GM23338 (cell line): ENCODE data around the gene NUMB. TPM values are rescaled to one million over a fixed set of nuclear protein-coding genes. Genes with fewer than 3 reads are reported as not detected.

Experiments
- ATAC-seq: fragments of 200-7000 bp; cut with Tn5 transposase; 3 replicates; pipeline ENCODE4 v1.9.1; 2020
- DNase-seq: peaks from one replicate; pipeline ENCODE4 v3.0.0-alpha.2; 2015; ENCODE audit warnings: low spot score
- H2AFZ ChIP-seq: fragments of 200-600 bp; sonication (generic); 2 replicates; pipeline ENCODE4 v1.8.0; 2016; ENCODE audit warnings: antibody characterized with exemption, mild to moderate bottlenecking, moderate library complexity
- H3F3A ChIP-seq: fragments of 200-600 bp; sonication (generic); replicated peaks from 2 replicates; pipeline ENCODE4 v1.8.0; 2017; ENCODE audit warnings: antibody characterized with exemption, mixed run types, low read depth
- H3K27ac ChIP-seq: fragments of 200-600 bp; sonication (generic); 2 replicates; pipeline ENCODE4 v1.6.1; 2016; ENCODE audit warnings: low read depth
- H3K27me3 ChIP-seq: fragments of 200-600 bp; sonication (generic); 2 replicates; pipeline ENCODE4 v1.8.0; 2016; ENCODE audit warnings: mild to moderate bottlenecking, mixed run types, moderate library complexity; ENCODE audit not compliant: insufficient read depth
- H3K36me3 ChIP-seq: fragments of 200-600 bp; sonication (generic); 2 replicates; pipeline ENCODE4 v1.8.0; 2016; ENCODE audit warnings: mild to moderate bottlenecking; ENCODE audit not compliant: insufficient read depth
- H3K4me1 ChIP-seq: fragments of 200-600 bp; sonication (generic); 2 replicates; pipeline ENCODE4 v1.8.0; 2016; ENCODE audit warnings: mild to moderate bottlenecking, moderate library complexity; ENCODE audit not compliant: insufficient read depth
- H3K4me2 ChIP-seq: fragments of 200-600 bp; sonication (generic); 2 replicates; pipeline ENCODE4 v1.7.1; 2017; ENCODE audit warnings: mixed run types
- H3K4me3 ChIP-seq: fragments of 200-600 bp; sonication (generic); 2 replicates; pipeline ENCODE4 v1.6.1; 2016; ENCODE audit warnings: mixed run types
- H3K79me2 ChIP-seq: fragments of 200-600 bp; sonication (generic); replicated peaks from 2 replicates; pipeline ENCODE4 v1.8.0; 2017; ENCODE audit warnings: mild to moderate bottlenecking; ENCODE audit not compliant: insufficient read depth
- H3K9me2 ChIP-seq: fragments of 200-600 bp; sonication (generic); 2 replicates; pipeline ENCODE4 v1.8.0; 2017; ENCODE audit not compliant: insufficient read depth
- H4K20me1 ChIP-seq: fragments of 200-600 bp; sonication (generic); replicated peaks from 2 replicates; pipeline ENCODE4 v1.8.0; 2017; ENCODE audit warnings: mild to moderate bottlenecking; ENCODE audit not compliant: insufficient read depth
- H3K27ac Mint-ChIP-seq: 2 replicates; pipeline ENCODE4 v1.8.0; 2020; ENCODE audit warnings: inconsistent platforms, mild to moderate bottlenecking, moderate library complexity, mixed read lengths
- H3K27me3 Mint-ChIP-seq: 3 replicates; pipeline ENCODE4 v1.8.0; 2022; ENCODE audit warnings: low read depth, mild to moderate bottlenecking, moderate library complexity, mixed read lengths, inconsistent platforms; ENCODE audit not compliant: insufficient read depth, poor library complexity
- H3K36me3 Mint-ChIP-seq: 3 replicates; pipeline ENCODE4 v1.8.0; 2021; ENCODE audit warnings: low read depth, mild to moderate bottlenecking, inconsistent platforms, moderate library complexity, mixed read lengths
- H3K4me1 Mint-ChIP-seq: 3 replicates; pipeline ENCODE4 v1.8.0; 2020; ENCODE audit warnings: mild to moderate bottlenecking, inconsistent platforms, mixed read lengths
- H3K4me3 Mint-ChIP-seq: 3 replicates; pipeline ENCODE4 v1.8.0; 2021; ENCODE audit warnings: moderate library complexity, mild to moderate bottlenecking, inconsistent platforms, mixed read lengths
- H3K9me3 Mint-ChIP-seq: 3 replicates; pipeline ENCODE4 v1.8.0; 2020; ENCODE audit warnings: moderate library complexity, mild to moderate bottlenecking, inconsistent platforms, mixed read lengths
- CREB1 ChIP-seq: fragments of 250-450 bp; sonication (Bioruptor Pico); IDR thresholded peaks from 2 replicates; pipeline ENCODE4 v1.5.0; 2020; ENCODE audit warnings: low read depth, mild to moderate bottlenecking, moderate library complexity
- EZH2 ChIP-seq: fragments of 200-600 bp; sonication (generic); IDR thresholded peaks from one replicate; pipeline ENCODE4 v1.8.0; 2017; ENCODE audit warnings: antibody characterized with exemption, mild to moderate bottlenecking, low read depth; ENCODE audit not compliant: unreplicated experiment
- EZH2phosphoT487 ChIP-seq: fragments of 200-600 bp; sonication (generic); IDR thresholded peaks from one replicate; pipeline ENCODE4 v1.8.1; 2018; ENCODE audit warnings: antibody characterized with exemption; ENCODE audit not compliant: unreplicated experiment
- JUNB ChIP-seq: IDR thresholded peaks from one replicate; pipeline ENCODE4 v1.6.1; 2016; ENCODE audit warnings: antibody characterized with exemption; ENCODE audit not compliant: unreplicated experiment
- POLR2AphosphoS5 ChIP-seq: IDR thresholded peaks from 2 replicates; pipeline ENCODE4 v1.6.1; 2016; ENCODE audit warnings: antibody characterized with exemption, low read depth
- STAT1 ChIP-seq: IDR thresholded peaks from one replicate; pipeline ENCODE4 v1.6.1; 2016; ENCODE audit warnings: antibody characterized with exemption; ENCODE audit not compliant: unreplicated experiment
- ZNF114 ChIP-seq: fragments of 250-450 bp; sonication (Bioruptor Pico); IDR thresholded peaks from 2 replicates; pipeline ENCODE4 v1.5.0; 2020; ENCODE audit warnings: mild to moderate bottlenecking, moderate library complexity
- ZNF331 ChIP-seq: fragments of 250-450 bp; sonication (Bioruptor Pico); IDR thresholded peaks from 2 replicates; pipeline ENCODE4 v1.5.0; 2020; ENCODE audit warnings: low read depth, mild to moderate bottlenecking, moderate library complexity
- polyA plus RNA-seq: library from polyadenylated mRNA; unstranded; fragments of >200 nt; fragmentation: Nextera tagmentation; extraction: Ambion mirVana; gene quantifications from 2 replicates; pipeline ENCODE4 v1.2.1, GENCODE V29; 2016
- total RNA-seq: library from RNA; depleted of rRNA; stranded (reverse); fragments of >200 nt; shearing (Covaris generic); gene quantifications from 2 replicates; pipeline ENCODE4 v1.2.3, GENCODE V29; 2014
- TF ChIP-seq, protein P1 (sequence below), 2 experiments: fragments of 200-600 bp in 1 of 2; sonication (generic) in 1 of 2; conservative IDR thresholded peaks; 2 replicates each; pipeline versions ENCODE4 v1.5.1 to v1.6.1; 2016 to 2017; ENCODE audit warnings: antibody characterized with exemption in 2 of 2, low read depth in 2 of 2, mild to moderate bottlenecking in 2 of 2, moderate library complexity in 1 of 2
- TF ChIP-seq, protein P2 (sequence below): IDR thresholded peaks from one replicate; pipeline ENCODE4 v1.6.1; 2018; ENCODE audit warnings: antibody characterized with exemption; ENCODE audit not compliant: unreplicated experiment
- TF ChIP-seq, protein P3 (sequence below): IDR thresholded peaks from 2 replicates; pipeline ENCODE4 v1.6.1; 2016; ENCODE audit warnings: antibody characterized with exemption

The NUMB gene
- total and polyA plus RNA-seq, 2 experiments from 2014 or later, result 32.1 to 36.7 TPM

DNA sequence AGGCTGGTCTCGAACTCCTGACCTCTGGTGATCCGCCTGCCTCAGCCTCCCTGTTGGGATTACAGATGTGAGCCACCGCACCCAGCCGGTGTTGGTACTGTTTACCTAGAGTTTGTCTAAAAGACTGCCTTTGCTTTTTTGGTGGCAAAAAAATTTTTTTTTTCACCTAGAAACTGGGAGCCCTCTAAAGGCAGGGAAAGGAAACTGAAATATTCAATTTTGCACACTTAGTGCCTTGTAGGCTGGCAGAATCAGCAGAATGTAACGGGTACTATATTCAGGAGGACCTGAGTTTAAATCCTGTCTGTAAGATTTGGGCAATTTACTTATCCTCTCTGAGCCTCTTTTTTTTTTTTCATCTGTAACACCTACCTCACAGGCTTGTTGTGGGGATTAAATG lies 177.4 kb downstream of the NUMB start:
- Histone ChIP-seq H4K20me1 (0 out of 2 replicates have a peak, but pooled peaks cover 3% of the 10 kb centered on the region), H3K4me2 (no peak overlapping the region), H3K27ac (no peak overlapping the region), H3K27me3 (no peaks in the 10 kb centered on the region), H3K4me1 (peaks cover 34% of the 10 kb centered on the region), H3K4me3 (no peak overlapping the region), H3K36me3 (0 out of 2 replicates have a peak, but pooled peaks cover 4% of the 10 kb centered on the region), H3F3A (0 out of 2 replicates have a peak, but pooled peaks cover 5% of the 10 kb centered on the region), H2AFZ (no peak overlapping the region), H3K9me2 (no peaks in the 10 kb centered on the region), H3K79me2 (no peaks in the 10 kb centered on the region)
- Mint-ChIP-seq H3K9me3 (no peaks in the 10 kb centered on the region), H3K27me3 (no peaks in the 10 kb centered on the region), H3K4me3 (no peak overlapping the region), H3K36me3 (peaks cover 41% of the 10 kb centered on the region), H3K27ac (no peak overlapping the region), H3K4me1 (peaks cover 34% of the 10 kb centered on the region)
- ATAC-seq (no peak), DNase-seq (no peak)
- TF ChIP-seq, protein P1, sequence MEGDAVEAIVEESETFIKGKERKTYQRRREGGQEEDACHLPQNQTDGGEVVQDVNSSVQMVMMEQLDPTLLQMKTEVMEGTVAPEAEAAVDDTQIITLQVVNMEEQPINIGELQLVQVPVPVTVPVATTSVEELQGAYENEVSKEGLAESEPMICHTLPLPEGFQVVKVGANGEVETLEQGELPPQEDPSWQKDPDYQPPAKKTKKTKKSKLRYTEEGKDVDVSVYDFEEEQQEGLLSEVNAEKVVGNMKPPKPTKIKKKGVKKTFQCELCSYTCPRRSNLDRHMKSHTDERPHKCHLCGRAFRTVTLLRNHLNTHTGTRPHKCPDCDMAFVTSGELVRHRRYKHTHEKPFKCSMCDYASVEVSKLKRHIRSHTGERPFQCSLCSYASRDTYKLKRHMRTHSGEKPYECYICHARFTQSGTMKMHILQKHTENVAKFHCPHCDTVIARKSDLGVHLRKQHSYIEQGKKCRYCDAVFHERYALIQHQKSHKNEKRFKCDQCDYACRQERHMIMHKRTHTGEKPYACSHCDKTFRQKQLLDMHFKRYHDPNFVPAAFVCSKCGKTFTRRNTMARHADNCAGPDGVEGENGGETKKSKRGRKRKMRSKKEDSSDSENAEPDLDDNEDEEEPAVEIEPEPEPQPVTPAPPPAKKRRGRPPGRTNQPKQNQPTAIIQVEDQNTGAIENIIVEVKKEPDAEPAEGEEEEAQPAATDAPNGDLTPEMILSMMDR (conservative IDR thresholded peaks at IDR 0.05; ENCODE audit: low read depth in 2 of 2), result 0 out of 4 replicates have a peak, but pooled peaks of 1 of the 2 experiments have one; percentile 14
- TF ChIP-seq POLR2AphosphoS5, result no peak

DNA sequence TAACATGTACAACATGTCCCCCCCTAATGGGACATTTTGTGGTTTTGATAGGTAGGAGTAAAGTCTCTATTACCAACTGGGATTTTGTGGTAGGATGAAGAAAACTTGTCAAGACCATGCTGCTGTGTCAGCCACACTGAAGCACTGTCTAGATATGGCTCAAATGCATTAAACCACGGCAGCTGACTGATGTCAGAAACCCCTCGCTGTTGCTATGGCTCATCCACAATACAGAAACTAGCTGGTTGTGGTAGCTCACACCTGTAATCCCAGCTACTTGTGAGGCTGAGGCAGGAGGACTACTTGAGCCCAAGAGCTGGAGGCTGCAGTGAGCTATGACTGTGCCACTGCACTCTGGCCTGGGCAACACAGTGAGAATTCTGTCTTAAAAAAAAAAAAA lies 181.0 kb downstream of the NUMB start:
- H3K36me3 Mint-ChIP-seq, result peaks cover 39% of the 10 kb centered on the region
- Histone ChIP-seq H3K27ac (no peak overlapping the region), H3K9me2 (no peaks in the 10 kb centered on the region), H3K4me1 (0 out of 2 replicates have a peak, but pooled peaks cover 6% of the 10 kb centered on the region), H3K4me2 (no peak overlapping the region), H2AFZ (no peak overlapping the region), H3K36me3 (0 out of 2 replicates have a peak, but pooled peaks cover 9% of the 10 kb centered on the region), H3K27me3 (no peaks in the 10 kb centered on the region), H4K20me1 (peaks cover 8% of the 10 kb centered on the region; the same call in 1 of the 2 replicates), H3K79me2 (no peaks in the 10 kb centered on the region), H3K4me3 (no peak overlapping the region), H3F3A (peaks cover 8% of the 10 kb centered on the region; the same call in 1 of the 2 replicates)
- no peaks in the 10 kb centered on the region for H3K9me3 Mint-ChIP-seq
- no peak for DNase-seq
- ATAC-seq, result no peak
- H3K27ac Mint-ChIP-seq, result no peak overlapping the region
- peaks cover 16% of the 10 kb centered on the region for H3K4me1 Mint-ChIP-seq
- no peak overlapping the region for H3K4me3 Mint-ChIP-seq
- H3K27me3 Mint-ChIP-seq, result no peaks in the 10 kb centered on the region
- TF ChIP-seq EZH2phosphoT487 (no peak), JUNB (no peak), CREB1 (no peak), ZNF114 (CRISPR knock-in tag) (no peak), ZNF331 (CRISPR knock-in tag) (no peak), STAT1 (no peak), EZH2 (no peak), POLR2AphosphoS5 (no peak)
- TF ChIP-seq, protein P2, sequence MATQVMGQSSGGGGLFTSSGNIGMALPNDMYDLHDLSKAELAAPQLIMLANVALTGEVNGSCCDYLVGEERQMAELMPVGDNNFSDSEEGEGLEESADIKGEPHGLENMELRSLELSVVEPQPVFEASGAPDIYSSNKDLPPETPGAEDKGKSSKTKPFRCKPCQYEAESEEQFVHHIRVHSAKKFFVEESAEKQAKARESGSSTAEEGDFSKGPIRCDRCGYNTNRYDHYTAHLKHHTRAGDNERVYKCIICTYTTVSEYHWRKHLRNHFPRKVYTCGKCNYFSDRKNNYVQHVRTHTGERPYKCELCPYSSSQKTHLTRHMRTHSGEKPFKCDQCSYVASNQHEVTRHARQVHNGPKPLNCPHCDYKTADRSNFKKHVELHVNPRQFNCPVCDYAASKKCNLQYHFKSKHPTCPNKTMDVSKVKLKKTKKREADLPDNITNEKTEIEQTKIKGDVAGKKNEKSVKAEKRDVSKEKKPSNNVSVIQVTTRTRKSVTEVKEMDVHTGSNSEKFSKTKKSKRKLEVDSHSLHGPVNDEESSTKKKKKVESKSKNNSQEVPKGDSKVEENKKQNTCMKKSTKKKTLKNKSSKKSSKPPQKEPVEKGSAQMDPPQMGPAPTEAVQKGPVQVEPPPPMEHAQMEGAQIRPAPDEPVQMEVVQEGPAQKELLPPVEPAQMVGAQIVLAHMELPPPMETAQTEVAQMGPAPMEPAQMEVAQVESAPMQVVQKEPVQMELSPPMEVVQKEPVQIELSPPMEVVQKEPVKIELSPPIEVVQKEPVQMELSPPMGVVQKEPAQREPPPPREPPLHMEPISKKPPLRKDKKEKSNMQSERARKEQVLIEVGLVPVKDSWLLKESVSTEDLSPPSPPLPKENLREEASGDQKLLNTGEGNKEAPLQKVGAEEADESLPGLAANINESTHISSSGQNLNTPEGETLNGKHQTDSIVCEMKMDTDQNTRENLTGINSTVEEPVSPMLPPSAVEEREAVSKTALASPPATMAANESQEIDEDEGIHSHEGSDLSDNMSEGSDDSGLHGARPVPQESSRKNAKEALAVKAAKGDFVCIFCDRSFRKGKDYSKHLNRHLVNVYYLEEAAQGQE, result no peak
- TF ChIP-seq, protein P3, sequence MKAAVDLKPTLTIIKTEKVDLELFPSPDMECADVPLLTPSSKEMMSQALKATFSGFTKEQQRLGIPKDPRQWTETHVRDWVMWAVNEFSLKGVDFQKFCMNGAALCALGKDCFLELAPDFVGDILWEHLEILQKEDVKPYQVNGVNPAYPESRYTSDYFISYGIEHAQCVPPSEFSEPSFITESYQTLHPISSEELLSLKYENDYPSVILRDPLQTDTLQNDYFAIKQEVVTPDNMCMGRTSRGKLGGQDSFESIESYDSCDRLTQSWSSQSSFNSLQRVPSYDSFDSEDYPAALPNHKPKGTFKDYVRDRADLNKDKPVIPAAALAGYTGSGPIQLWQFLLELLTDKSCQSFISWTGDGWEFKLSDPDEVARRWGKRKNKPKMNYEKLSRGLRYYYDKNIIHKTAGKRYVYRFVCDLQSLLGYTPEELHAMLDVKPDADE, result no peak
